Measurements from ENCODE around the gene DEDD. TPM values are rescaled to one million over a fixed set of nuclear protein-coding genes. Genes with fewer than 3 reads are reported as not detected.

DEDD gene
- total RNA-seq, 1 experiment from 2014 or later = 44.7 TPM

- H3K27me3 Mint-ChIP-seq (ENCODE audit: low read depth) = no peaks in the 10 kb centered on the region
- Histone ChIP-seq H3K18ac (ENCODE audit: insufficient read length, low read depth, low read length) (peak overlapping the region; percentile 67), H2AFZ (ENCODE audit: low read length) (peak overlapping the region; percentile 70), H3K14ac (ENCODE audit: insufficient read depth, low read length) (peak overlapping the region; percentile 59; the same call in 1 of the 2 replicates), H4K20me1 (ENCODE audit: control insufficient read depth, insufficient read depth, insufficient read length) (no peaks in the 10 kb centered on the region), H4K5ac (ENCODE audit: insufficient read length, low read depth, low read length) (no peak overlapping the region), H3K27me3 (ENCODE audit: insufficient read depth, low read length) (no peaks in the 10 kb centered on the region), H2BK120ac (ENCODE audit: low read depth, low read length, poor library complexity, severe bottlenecking) (no peak overlapping the region), H3K79me2 (ENCODE audit: insufficient read depth, low read length) (peaks cover 6% of the 10 kb centered on the region; the same call in 1 of the 2 replicates), H3K4me2 (ENCODE audit: insufficient read depth, insufficient read length, low read length) (peak overlapping the region; percentile 99), H2BK15ac (ENCODE audit: low read depth, low read length) (no peak overlapping the region), H3K4me1 (ENCODE audit: insufficient read depth, low read length) (no peaks in the 10 kb centered on the region), H3K23ac (ENCODE audit: insufficient read length, low read depth, low read length) (no peak overlapping the region), H3T11ph (ENCODE audit: low read length) (no peak overlapping the region), H4K8ac (replicated peaks; ENCODE audit: insufficient read length, low read depth, low read length) (no peak overlapping the region), H2AK5ac (ENCODE audit: insufficient read length, low read length) (no peak overlapping the region), H4K91ac (ENCODE audit: insufficient read length, low read depth, low read length) (no peak overlapping the region), H2BK12ac (ENCODE audit: insufficient read length, low read depth, low read length) (no peak overlapping the region), H3K4ac (ENCODE audit: low read depth, low read length) (no peak overlapping the region), H2BK20ac (ENCODE audit: low read depth, low read length, poor library complexity, severe bottlenecking) (no peak overlapping the region), H3K23me2 (ENCODE audit: insufficient read length, low read depth, low read length, poor library complexity, severe bottlenecking) (peaks cover 13% of the 10 kb centered on the region), H3K27ac (ENCODE audit: insufficient read length, low read depth, low read length) (peak overlapping the region; percentile 92), H3K9ac (ENCODE audit: extremely low read depth, insufficient read length, low read length) (peak overlapping the region; percentile 82), H3K9me3 (ENCODE audit: control insufficient read depth, low read depth, low read length) (no peaks in the 10 kb centered on the region), H2BK5ac (ENCODE audit: insufficient read length, low read length) (peak overlapping the region; percentile 20), H3K56ac (ENCODE audit: insufficient read length, low read depth, low read length) (peak overlapping the region; percentile 18), H3K79me1 (ENCODE audit: insufficient read depth, low read depth, low read length, poor library complexity, severe bottlenecking) (peaks cover 8% of the 10 kb centered on the region)
- DNase-seq = no peak
- H3K4me3 Mint-ChIP-seq = no peak overlapping the region
- TF ChIP-seq, protein P1, sequence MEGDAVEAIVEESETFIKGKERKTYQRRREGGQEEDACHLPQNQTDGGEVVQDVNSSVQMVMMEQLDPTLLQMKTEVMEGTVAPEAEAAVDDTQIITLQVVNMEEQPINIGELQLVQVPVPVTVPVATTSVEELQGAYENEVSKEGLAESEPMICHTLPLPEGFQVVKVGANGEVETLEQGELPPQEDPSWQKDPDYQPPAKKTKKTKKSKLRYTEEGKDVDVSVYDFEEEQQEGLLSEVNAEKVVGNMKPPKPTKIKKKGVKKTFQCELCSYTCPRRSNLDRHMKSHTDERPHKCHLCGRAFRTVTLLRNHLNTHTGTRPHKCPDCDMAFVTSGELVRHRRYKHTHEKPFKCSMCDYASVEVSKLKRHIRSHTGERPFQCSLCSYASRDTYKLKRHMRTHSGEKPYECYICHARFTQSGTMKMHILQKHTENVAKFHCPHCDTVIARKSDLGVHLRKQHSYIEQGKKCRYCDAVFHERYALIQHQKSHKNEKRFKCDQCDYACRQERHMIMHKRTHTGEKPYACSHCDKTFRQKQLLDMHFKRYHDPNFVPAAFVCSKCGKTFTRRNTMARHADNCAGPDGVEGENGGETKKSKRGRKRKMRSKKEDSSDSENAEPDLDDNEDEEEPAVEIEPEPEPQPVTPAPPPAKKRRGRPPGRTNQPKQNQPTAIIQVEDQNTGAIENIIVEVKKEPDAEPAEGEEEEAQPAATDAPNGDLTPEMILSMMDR (conservative IDR thresholded peaks at IDR 0.05) = no peak
- peaks cover 18 to 19% of the 10 kb centered on the region in 2 experiments for H3K4me1 Mint-ChIP-seq
- H3K36me3 Mint-ChIP-seq (ENCODE audit: insufficient read depth in 1 of 3, low read depth in 3 of 3) = peaks cover 3 to 22% (median 18%) of the 10 kb centered on the region in 3 experiments; a peak in 5 of 7 replicates
- no peaks in the 10 kb centered on the region; a peak in 1 of 5 replicates for H3K9me3 Mint-ChIP-seq
- no peak overlapping the region for H3K27ac Mint-ChIP-seq
- WGBS (ENCODE audit: extremely low coverage, insufficient read length, low lambda C conversion rate) = no CpG with 5 or more reads among the region's 11 CpGs
Measured at GRCh38 chr1:161133220-161133740, 813 bp upstream of the DEDD start.
